ENCODE measurements around the gene HRCT1. TPM values are rescaled to one million over a fixed set of nuclear protein-coding genes. Genes with fewer than 3 reads are reported as not detected.
A peak's percentile ranks its signal among the peaks of the same experiment; 100 is the strongest.
"Not testable (repeated sequence)": the region's sequence is repeated elsewhere in the genome, so short reads cannot be mapped to it uniquely, and the experiment has no call there.

Gene HRCT1
- total and polyA plus RNA-seq, 9 donors, result 0.48 to 8.1 (median 2.2) TPM; not detected in 1

GRCh38 chr9:35882263-35882848 lies 23.6 kb upstream of the HRCT1 start:
- TF ChIP-seq EP300 (IDR thresholded peaks at IDR 0.05) (no peak), CTCF (IDR thresholded peaks at IDR 0.05) (peak; percentile 82 to 91 (median 85)), POLR2A (IDR thresholded peaks at IDR 0.05) (no peak)
- H3K9me3 ChIP-seq, result no peaks in the 10 kb centered on the region
- no peak overlapping the region for H3K4me3 ChIP-seq
- no peaks in the 10 kb centered on the region for H3K27me3 ChIP-seq
- intact Hi-C loops (cut with DNase I), result loop anchor here in 3 of 4 donors (1.0 to 10.0 kb wide), 4 partner anchors 48 to 238 kb away; partner anchors contain the start of gene NPR2 (in 2 of the 3)
- no peaks in the 10 kb centered on the region for H3K4me1 ChIP-seq (ENCODE audit: insufficient read depth)
- 3 to 7% (median 3%) methylated on average over 4 of the region's 4 CpGs for WGBS, 3 donors
- no peaks in the 10 kb centered on the region for H3K36me3 ChIP-seq
- no peak overlapping the region for H3K27ac ChIP-seq
- DNase-seq, result peak; percentile 79 to 89 (median 87)

DNA sequence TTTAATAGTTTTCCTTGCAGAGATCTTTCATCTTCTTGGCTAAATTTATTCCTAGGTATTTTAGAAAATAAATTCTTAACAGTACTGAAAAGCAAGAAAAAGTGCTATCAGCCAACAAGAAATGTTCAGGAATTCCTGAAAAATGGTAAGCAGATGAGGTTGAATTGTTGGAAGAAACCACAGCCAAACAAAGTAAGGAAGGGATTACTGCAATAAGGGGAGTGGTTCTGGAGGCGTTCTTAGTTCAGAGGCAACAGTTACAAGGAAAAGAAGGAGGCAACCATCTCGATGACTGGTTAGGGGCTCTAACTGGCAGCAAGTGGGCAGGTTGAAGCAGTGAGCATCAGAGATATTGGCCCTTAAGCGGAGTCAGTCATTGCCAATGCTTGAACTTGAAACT lies 23.0 kb upstream of the HRCT1 start:
- TF ChIP-seq CTCF (IDR thresholded peaks at IDR 0.05), result no peak
- no peak for TF ChIP-seq EP300 (IDR thresholded peaks at IDR 0.05)
- no peak for TF ChIP-seq POLR2A (IDR thresholded peaks at IDR 0.05)
- Histone ChIP-seq H3K27ac (no peak overlapping the region), H3K27me3 (no peaks in the 10 kb centered on the region), H3K36me3 (no peaks in the 10 kb centered on the region), H3K9me3 (no peaks in the 10 kb centered on the region), H3K4me1 (ENCODE audit: insufficient read depth) (no peaks in the 10 kb centered on the region), H3K4me3 (no peak overlapping the region)
- DNase-seq, result no peak
- intact Hi-C loops (cut with DNase I), result loop anchor here in 3 of 4 donors (1.0 to 10.0 kb wide), 4 partner anchors 48 to 238 kb away; partner anchors contain the start of gene NPR2 (in 2 of the 3)
- 46 to 53% (median 48%) methylated on average over 3 of the region's 3 CpGs for WGBS, 3 donors

DNA sequence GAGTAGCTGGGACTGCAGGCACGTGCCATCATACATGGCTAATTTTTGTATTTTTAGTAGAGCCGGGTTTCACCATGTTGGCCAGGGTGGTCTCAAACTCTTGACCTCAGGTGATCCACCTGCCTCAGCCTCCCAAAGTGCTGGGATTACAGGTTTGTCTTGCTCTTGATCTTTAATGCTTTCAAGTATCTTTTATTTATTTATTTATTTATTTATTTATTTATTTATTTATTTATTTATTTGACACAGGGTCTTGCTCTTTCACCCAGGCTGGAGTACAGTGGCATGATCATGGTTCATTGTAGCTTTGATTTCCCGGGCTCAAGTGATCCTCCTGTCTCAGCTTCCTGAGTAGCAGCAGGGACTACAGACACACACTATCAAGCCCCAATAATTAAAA lies 21.1 kb upstream of the HRCT1 start:
- H3K4me1 ChIP-seq (ENCODE audit: insufficient read depth); H3K27me3 ChIP-seq; H3K27ac ChIP-seq; DNase-seq; H3K4me3 ChIP-seq; H3K36me3 ChIP-seq; H3K9me3 ChIP-seq: not testable (repeated sequence)
- intact Hi-C loops (cut with DNase I), result loop anchor here (5.0 to 10.0 kb wide), 3 partner anchors 50 to 240 kb away; partner anchors contain the start of gene NPR2 (in 3 of the 4)
- WGBS, 3 donors, result 75 to 88% (median 79%) methylated on average over 3 of the region's 3 CpGs

GRCh38 chr9:35891646-35892045 lies 14.4 kb upstream of the HRCT1 start:
- Histone ChIP-seq H3K9me3 (no peaks in the 10 kb centered on the region), H3K4me1 (ENCODE audit: insufficient read depth) (no peaks in the 10 kb centered on the region), H3K27ac (no peak overlapping the region), H3K36me3 (no peaks in the 10 kb centered on the region), H3K4me3 (no peak overlapping the region), H3K27me3 (no peaks in the 10 kb centered on the region)
- DNase-seq, result no peak
- intact Hi-C loops (cut with DNase I), result loop anchor here in 1 of 4 donors (5.0 kb wide), 1 partner anchor 104 kb away; no protein-coding TSS in a partner anchor
- TF ChIP-seq CTCF (IDR thresholded peaks at IDR 0.05), result no peak
- TF ChIP-seq POLR2A (IDR thresholded peaks at IDR 0.05), result no peak
- TF ChIP-seq EP300 (IDR thresholded peaks at IDR 0.05), result no peak
- 79 to 85% (median 82%) methylated on average over 3 of the region's 3 CpGs for WGBS, 3 donors

- no peak overlapping the region for H3K4me3 ChIP-seq
- no peaks in the 10 kb centered on the region for H3K4me1 ChIP-seq (ENCODE audit: insufficient read depth)
- TF ChIP-seq EP300 (IDR thresholded peaks at IDR 0.05), result no peak
- no peak for TF ChIP-seq POLR2A (IDR thresholded peaks at IDR 0.05)
- no peak for TF ChIP-seq CTCF (IDR thresholded peaks at IDR 0.05)
- no peaks in the 10 kb centered on the region for H3K27me3 ChIP-seq
- H3K27ac ChIP-seq, result no peak overlapping the region
- no peak for DNase-seq
- intact Hi-C loops (cut with DNase I), result loop anchor here in 1 of 4 donors (5.0 kb wide), 1 partner anchor 105 kb away; no protein-coding TSS in a partner anchor
- WGBS, 3 donors, result 68 to 74% (median 71%) methylated on average over 1 of the region's 1 CpG
- no peaks in the 10 kb centered on the region for H3K9me3 ChIP-seq
- no peaks in the 10 kb centered on the region for H3K36me3 ChIP-seq
Observed at GRCh38 chr9:35892051-35892450, 14.0 kb upstream of the HRCT1 start.

Data from ovary (tissue), 9 donors.